SKM-1 treated with dmso at 0.1 percent for 144 hours (cell line): ENCODE measurements around the gene SEBOX.

Experiments used
- DNase-seq: peaks from one replicate; lab custom pipeline; 2025; ENCODE audit not compliant: unreplicated experiment; lab: John Stamatoyannopoulos, UW

Gene SEBOX

DNA sequence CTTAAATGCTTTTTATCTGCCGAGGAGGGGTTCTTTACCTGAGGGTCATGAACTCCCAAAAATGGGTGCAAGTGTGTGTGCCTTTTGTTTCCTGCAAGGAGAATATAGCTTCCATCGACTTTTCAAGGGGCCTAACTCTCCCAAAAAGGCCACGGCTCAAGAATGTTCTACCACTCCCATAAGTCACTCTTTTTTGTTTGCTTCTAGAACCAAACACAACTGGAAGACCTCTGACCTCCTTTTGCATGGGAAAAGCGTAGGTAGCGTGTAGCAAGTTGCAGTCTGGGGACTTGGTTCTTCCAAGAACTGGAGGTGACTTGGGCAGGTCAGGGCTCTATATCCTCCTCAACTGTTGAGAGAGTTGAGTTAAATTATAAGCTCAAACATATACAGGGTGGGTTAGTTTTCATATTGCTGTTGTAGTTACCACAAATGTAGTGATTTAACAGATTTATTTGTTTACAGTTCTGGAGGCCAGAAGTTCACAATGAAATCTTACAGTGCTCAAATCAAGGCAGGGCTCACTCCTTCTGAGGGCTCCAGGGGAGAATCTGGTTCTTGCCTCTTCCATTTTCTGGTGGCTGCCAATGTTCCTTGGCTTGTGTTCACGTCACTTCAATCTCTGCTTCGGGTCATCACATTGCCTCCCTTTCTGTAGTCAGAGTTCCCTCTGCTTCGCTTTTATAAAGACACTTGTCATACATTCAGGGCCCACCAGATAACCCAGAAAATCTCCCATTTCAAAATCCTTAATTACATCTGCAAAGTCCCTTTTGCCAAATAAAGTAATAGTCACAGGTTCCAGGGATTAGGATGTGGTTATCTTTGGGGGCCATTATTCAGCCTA is 44.6 kb downstream of the SEBOX start:
- no peak for DNase-seq

DNA sequence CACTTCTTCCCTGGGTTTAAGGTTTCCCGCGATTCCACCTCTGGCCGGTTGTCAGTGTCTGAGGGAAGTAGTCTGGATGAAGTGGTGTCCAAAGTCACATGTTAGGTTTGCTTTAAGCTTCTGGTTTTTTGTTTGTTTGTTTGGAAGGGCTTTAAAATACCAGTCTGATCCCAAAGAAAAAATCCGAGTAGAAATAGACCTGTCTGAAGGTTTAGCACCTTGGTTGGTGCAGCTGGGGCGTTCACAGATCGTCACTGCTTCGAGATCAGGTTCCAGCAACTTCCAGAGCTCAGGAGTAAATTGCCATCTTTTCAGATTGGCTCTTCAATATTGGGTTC is 45.4 kb downstream of the SEBOX start:
- no peak for DNase-seq

DNA sequence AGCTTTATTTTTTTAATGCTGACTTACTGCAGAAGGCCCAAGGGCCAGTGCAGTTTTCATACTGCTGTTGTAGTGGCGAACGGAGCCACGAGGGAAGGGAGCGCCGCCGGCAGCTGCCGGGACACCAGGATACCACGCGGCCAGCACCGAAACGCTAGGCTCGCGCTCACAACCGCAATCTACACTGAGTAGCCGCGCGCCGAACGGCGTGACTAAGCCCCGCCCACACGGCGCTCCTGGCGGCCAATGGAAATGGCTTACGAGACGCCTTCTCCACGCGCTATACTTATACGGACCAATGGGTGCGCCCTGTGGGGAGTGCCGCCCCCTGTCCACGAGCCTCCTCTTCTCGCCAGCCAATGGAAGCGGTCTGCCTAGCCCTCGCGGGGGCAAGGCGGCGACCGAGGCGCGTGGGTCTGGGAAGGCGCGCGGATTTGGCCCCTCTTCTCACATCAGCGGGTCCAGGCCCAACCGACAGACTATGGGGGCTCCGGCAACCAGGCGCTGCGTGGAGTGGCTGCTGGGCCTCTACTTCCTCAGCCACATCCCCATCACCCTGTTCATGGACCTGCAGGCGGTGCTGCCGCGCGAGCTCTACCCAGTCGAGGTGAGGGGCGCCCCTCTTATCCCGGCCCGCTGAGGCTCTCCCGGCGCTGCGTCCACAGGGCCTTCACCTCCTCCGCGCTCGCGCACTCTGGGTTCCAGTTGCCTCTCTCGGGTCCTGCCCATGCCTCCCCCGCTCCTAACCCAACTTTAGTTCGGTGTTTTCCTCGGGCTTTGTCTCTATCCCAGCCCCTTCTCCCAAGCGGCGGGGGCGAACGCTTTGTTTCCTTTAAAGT is 46.0 kb downstream of the SEBOX start, which contains the start of gene TMEM97:
TSS of gene TMEM97 (plus strand) at position 442 of the 839 bp plus-strand sequence. CDS start at position 482, 40 bp downstream.
- peak; percentile 97 for DNase-seq

- DNase-seq: no peak
Measured at GRCh38 chr17:28317966-28318758, 46.8 kb downstream of the SEBOX start.

DNA sequence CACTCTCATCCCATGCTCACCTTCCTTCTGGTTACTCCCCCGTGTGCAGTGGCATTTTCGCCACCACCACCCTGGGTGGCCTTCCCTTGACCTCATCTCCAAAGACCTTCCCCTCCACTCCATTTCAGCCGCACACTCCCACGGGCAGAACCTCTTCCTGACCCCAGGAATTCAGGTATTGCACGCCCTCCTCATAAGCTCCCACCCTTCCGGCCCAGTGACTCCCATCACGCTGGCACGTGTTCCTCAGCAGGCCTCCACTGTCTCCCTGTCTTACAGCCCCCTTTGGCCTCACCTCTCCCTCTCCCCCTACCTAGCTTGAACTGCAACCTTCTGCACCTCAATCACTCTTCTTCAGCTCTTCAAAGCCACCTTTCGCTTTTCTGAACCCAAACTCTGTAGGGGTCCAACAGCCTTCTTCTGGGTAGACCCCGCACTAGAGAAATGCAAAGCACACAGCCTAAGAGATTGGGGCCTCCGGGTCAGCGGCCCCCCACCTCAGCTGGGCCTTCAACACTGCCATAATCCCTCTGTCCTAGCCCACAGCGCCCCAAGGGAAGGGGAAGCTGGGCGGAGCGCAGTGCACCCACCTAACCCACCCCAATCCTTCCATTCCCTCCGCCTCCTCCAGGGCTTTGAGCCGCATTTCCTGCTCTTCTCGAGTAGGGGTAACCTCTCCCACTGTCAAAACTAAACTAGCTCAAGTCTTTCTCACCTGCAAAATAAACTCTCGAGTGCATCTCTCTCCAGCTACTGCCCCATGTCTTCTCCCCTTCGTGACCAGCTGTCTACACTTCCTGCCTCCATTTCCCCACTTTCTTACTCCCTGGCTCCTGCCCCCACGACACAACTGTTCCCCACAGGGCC is 47.7 kb downstream of the SEBOX start:
- DNase-seq: no peak

- DNase-seq: no peak
Measured at GRCh38 chr17:28315846-28316705, 48.9 kb downstream of the SEBOX start.

- DNase-seq: no peak
Measured at GRCh38 chr17:28313841-28314240, 51.2 kb downstream of the SEBOX start.
